ENCODE measurements around the gene ELF3.
A peak's percentile ranks its signal among the peaks of the same experiment; 100 is the strongest.
"Not testable (repeated sequence)": the region's sequence is repeated elsewhere in the genome, so short reads cannot be mapped to it uniquely, and the experiment has no call there.

Gene ELF3

GRCh38 chr1:202018468-202019234 lies 8.3 kb downstream of the ELF3 start:
- Histone ChIP-seq H3K4me3 (ENCODE audit: low read depth, low read length) (no peak overlapping the region), H3K27ac (no peak overlapping the region), H3K36me3 (replicated peaks) (no peaks in the 10 kb centered on the region), H3K27me3 (replicated peaks) (no peaks in the 10 kb centered on the region)
- in situ Hi-C loops (cut with HindIII; ENCODE audit: low pct_ligation_motif_present, low sequenced_read_pairs), result loop anchor here (25.0 kb wide), 1 partner anchor 119 kb away; the partner anchor contains the start of gene ARL8A
- DNase-seq, result no peak
- TF ChIP-seq CTCF (IDR thresholded peaks at IDR 0.05; ENCODE audit: low read depth, low read length, missing control alignments), result no peak

GRCh38 chr1:202019235-202019558 lies 8.8 kb downstream of the ELF3 start:
- not testable (repeated sequence) for H3K27me3 ChIP-seq (replicated peaks); H3K36me3 ChIP-seq (replicated peaks); DNase-seq; H3K4me3 ChIP-seq (ENCODE audit: low read depth, low read length); H3K27ac ChIP-seq
- in situ Hi-C loops (cut with HindIII; ENCODE audit: low pct_ligation_motif_present, low sequenced_read_pairs), result loop anchor here (25.0 kb wide), 1 partner anchor 118 kb away; the partner anchor contains the start of gene ARL8A

GRCh38 chr1:202023001-202023433 lies 12.6 kb downstream of the ELF3 start:
- TF ChIP-seq CTCF (IDR thresholded peaks at IDR 0.05; ENCODE audit: low read depth, low read length, missing control alignments), result no peak
- no peak for DNase-seq
- H3K36me3 ChIP-seq (replicated peaks), result no peaks in the 10 kb centered on the region
- no peak overlapping the region for H3K4me3 ChIP-seq (ENCODE audit: low read depth, low read length)
- no peak overlapping the region for H3K27ac ChIP-seq
- in situ Hi-C loops (cut with HindIII; ENCODE audit: low pct_ligation_motif_present, low sequenced_read_pairs), result loop anchor here (25.0 kb wide), 1 partner anchor 114 kb away; the partner anchor contains the start of gene ARL8A
- no peaks in the 10 kb centered on the region for H3K27me3 ChIP-seq (replicated peaks)

- Histone ChIP-seq H3K27me3 (replicated peaks) (no peaks in the 10 kb centered on the region), H3K4me3 (ENCODE audit: low read depth, low read length) (no peak overlapping the region), H3K36me3 (replicated peaks) (no peaks in the 10 kb centered on the region), H3K27ac (no peak overlapping the region)
- TF ChIP-seq CTCF (IDR thresholded peaks at IDR 0.05; ENCODE audit: low read depth, low read length, missing control alignments), result no peak
- DNase-seq, result peak; percentile 29
- in situ Hi-C loops (cut with HindIII; ENCODE audit: low pct_ligation_motif_present, low sequenced_read_pairs), result no loop called here
Measured at GRCh38 chr1:202029171-202029665, 18.8 kb downstream of the ELF3 start.

GRCh38 chr1:202029727-202030126 lies 19.3 kb downstream of the ELF3 start:
- no peak for DNase-seq
- Histone ChIP-seq H3K36me3 (replicated peaks) (no peaks in the 10 kb centered on the region), H3K27me3 (replicated peaks) (no peaks in the 10 kb centered on the region), H3K27ac (no peak overlapping the region), H3K4me3 (ENCODE audit: low read depth, low read length) (no peak overlapping the region)
- TF ChIP-seq CTCF (IDR thresholded peaks at IDR 0.05; ENCODE audit: low read depth, low read length, missing control alignments), result no peak
- in situ Hi-C loops (cut with HindIII; ENCODE audit: low pct_ligation_motif_present, low sequenced_read_pairs), result no loop called here

- H3K27me3 ChIP-seq (replicated peaks), result no peaks in the 10 kb centered on the region
- in situ Hi-C loops (cut with HindIII; ENCODE audit: low pct_ligation_motif_present, low sequenced_read_pairs), result no loop called here
Measured at GRCh38 chr1:202031796-202032195, 21.4 kb downstream of the ELF3 start.

More at GRCh38 chr1:202031796-202032195, 21.4 kb downstream of the ELF3 start:
- DNase-seq, result no peak
- no peak for TF ChIP-seq CTCF (IDR thresholded peaks at IDR 0.05; ENCODE audit: low read depth, low read length, missing control alignments)
- Histone ChIP-seq H3K27ac (no peak overlapping the region), H3K36me3 (replicated peaks) (no peaks in the 10 kb centered on the region), H3K4me3 (ENCODE audit: low read depth, low read length) (no peak overlapping the region)

Data from brain microvascular endothelial cell (primary cell).